ENCODE measurements around the gene GOLGA6L24.
"Not testable (repeated sequence)": the region's sequence is repeated elsewhere in the genome, so short reads cannot be mapped to it uniquely, and the experiment has no call there.

- TF ChIP-seq, protein P1, sequence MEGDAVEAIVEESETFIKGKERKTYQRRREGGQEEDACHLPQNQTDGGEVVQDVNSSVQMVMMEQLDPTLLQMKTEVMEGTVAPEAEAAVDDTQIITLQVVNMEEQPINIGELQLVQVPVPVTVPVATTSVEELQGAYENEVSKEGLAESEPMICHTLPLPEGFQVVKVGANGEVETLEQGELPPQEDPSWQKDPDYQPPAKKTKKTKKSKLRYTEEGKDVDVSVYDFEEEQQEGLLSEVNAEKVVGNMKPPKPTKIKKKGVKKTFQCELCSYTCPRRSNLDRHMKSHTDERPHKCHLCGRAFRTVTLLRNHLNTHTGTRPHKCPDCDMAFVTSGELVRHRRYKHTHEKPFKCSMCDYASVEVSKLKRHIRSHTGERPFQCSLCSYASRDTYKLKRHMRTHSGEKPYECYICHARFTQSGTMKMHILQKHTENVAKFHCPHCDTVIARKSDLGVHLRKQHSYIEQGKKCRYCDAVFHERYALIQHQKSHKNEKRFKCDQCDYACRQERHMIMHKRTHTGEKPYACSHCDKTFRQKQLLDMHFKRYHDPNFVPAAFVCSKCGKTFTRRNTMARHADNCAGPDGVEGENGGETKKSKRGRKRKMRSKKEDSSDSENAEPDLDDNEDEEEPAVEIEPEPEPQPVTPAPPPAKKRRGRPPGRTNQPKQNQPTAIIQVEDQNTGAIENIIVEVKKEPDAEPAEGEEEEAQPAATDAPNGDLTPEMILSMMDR (conservative IDR thresholded peaks at IDR 0.05), result not testable (repeated sequence)
- not testable (repeated sequence) for TF ChIP-seq ZFX (IDR thresholded peaks at IDR 0.05)
Observed at GRCh38 chr15:28319725-28320124, 38.2 kb downstream of the GOLGA6L24 start.
